SK-N-SH (cell line): Measurements from ENCODE around the gene ITGA5. TPM values are rescaled to one million over a fixed set of nuclear protein-coding genes. Genes with fewer than 3 reads are reported as not detected.

Experiments
- CTCF ChIA-PET: fragments of 300-600, 350-600 bp; formaldehyde crosslinking; extraction: SDS; loops from one replicate; lab custom pipeline; 2021; lab: Yijun Ruan, JAX
- POLR2A ChIA-PET: fragments of 350-600 bp; sonication (Branson Sonifier 250); formaldehyde crosslinking; extraction: SDS; loops from one replicate; lab custom pipeline; 2020; ENCODE audit warnings: antibody characterized with exemption, inconsistent platforms; lab: Yijun Ruan, JAX
- DNase-seq: peaks from one replicate; pipeline ENCODE4 v3.0.0; 2012
- H2AFZ ChIP-seq: fragments of 200-600 bp; sonication (generic); 2 replicates; pipeline ENCODE4 v1.8.1; 2016; ENCODE audit warnings: antibody characterized with exemption, mild to moderate bottlenecking, low read depth
- H3F3A ChIP-seq: fragments of 200-600 bp; sonication (generic); replicated peaks from 2 replicates; pipeline ENCODE3; 2016; ENCODE audit warnings: antibody characterized with exemption, mild to moderate bottlenecking; ENCODE audit not compliant: insufficient read depth
- H3K27ac ChIP-seq, 2 experiments: fragments of 200-500 bp in 1 of 2; fragments of 200-600 bp in 1 of 2; sonication (Bioruptor generic) in 1 of 2; sonication (generic), shearing (Covaris generic) in 1 of 2; 2 replicates each; pipeline versions ENCODE4 v1.5.1 to v1.6.1; 2014 to 2016; ENCODE audit warnings: low read depth in 2 of 2, inconsistent platforms in 1 of 2, low read length in 1 of 2, mild to moderate bottlenecking in 1 of 2, mixed read lengths in 1 of 2
- H3K27me3 ChIP-seq: fragments of 200-600 bp; sonication (generic), shearing (Covaris generic); 2 replicates; pipeline ENCODE4 v1.6.1; 2016; ENCODE audit warnings: mixed run types; ENCODE audit not compliant: insufficient read depth
- H3K36me3 ChIP-seq, 2 experiments: fragments of 200-500 bp in 1 of 2; fragments of 200-600 bp in 1 of 2; sonication (Bioruptor generic) in 1 of 2; sonication (generic) in 1 of 2; replicated peaks in 1 of 2; 2 replicates each; pipeline versions ENCODE3 to v1.5.1; 2014 to 2016; ENCODE audit warnings: low read length in 1 of 2, mild to moderate bottlenecking in 1 of 2; ENCODE audit not compliant: insufficient read depth in 2 of 2, control insufficient read depth in 1 of 2
- H3K4me1 ChIP-seq, 2 experiments: fragments of 200-500 bp in 1 of 2; fragments of 200-600 bp in 1 of 2; sonication (Bioruptor generic) in 1 of 2; sonication (generic), shearing (Covaris generic) in 1 of 2; 2 replicates each; pipeline versions ENCODE4 v1.5.1 to v1.6.1; 2014 to 2016; ENCODE audit warnings: low read depth in 1 of 2, low read length in 1 of 2, mixed run types in 1 of 2; ENCODE audit not compliant: insufficient read depth in 2 of 2, control insufficient read depth in 1 of 2
- H3K4me2 ChIP-seq: fragments of 200-600 bp; sonication (generic), shearing (Covaris generic); 2 replicates; pipeline ENCODE4 v1.6.1; 2017; ENCODE audit warnings: mixed run types
- H3K4me3 ChIP-seq, 2 experiments: fragments of 200-500 bp in 1 of 2; fragments of 200-600 bp in 1 of 2; sonication (Bioruptor generic) in 1 of 2; sonication (generic), shearing (Covaris generic) in 1 of 2; 2 replicates each; pipeline versions ENCODE4 v1.5.1 to v1.8.1; 2014 to 2016; ENCODE audit warnings: low read depth in 2 of 2, inconsistent platforms in 1 of 2, low read length in 1 of 2, mild to moderate bottlenecking in 1 of 2, mixed read lengths in 1 of 2, moderate library complexity in 1 of 2
- H3K79me2 ChIP-seq: fragments of 200-600 bp; sonication (generic); 2 replicates; pipeline ENCODE4 v1.8.1; 2017; ENCODE audit warnings: mild to moderate bottlenecking; ENCODE audit not compliant: insufficient read depth
- H3K9ac ChIP-seq: fragments of 200-600 bp; sonication (generic); 2 replicates; pipeline ENCODE4 v1.6.1; 2017; ENCODE audit warnings: mixed run types
- H3K9me2 ChIP-seq: fragments of 200-600 bp; sonication (generic); 2 replicates; pipeline ENCODE4 v1.6.1; 2017; ENCODE audit warnings: mixed run types
- H3K9me3 ChIP-seq: fragments of 200-600 bp; sonication (generic); 2 replicates; pipeline ENCODE4 v1.6.1; 2017; ENCODE audit warnings: mixed run types, mild to moderate bottlenecking, moderate library complexity
- H4K20me1 ChIP-seq: fragments of 200-600 bp; sonication (generic); 2 replicates; pipeline ENCODE4 v1.6.1; 2017; ENCODE audit warnings: mild to moderate bottlenecking, mixed run types; ENCODE audit not compliant: insufficient read depth
- CHD2 ChIP-seq: fragments of 150-350 bp; IDR thresholded peaks from 2 replicates; pipeline ENCODE4 v1.6.1; 2018; ENCODE audit warnings: low read length; ENCODE audit not compliant: partially characterized antibody
- EP300 ChIP-seq, 2 experiments: IDR thresholded peaks; 2 replicates each; pipeline versions ENCODE4 v1.4.0 to v1.6.1; 2012; ENCODE audit warnings: borderline replicate concordance in 1 of 2, low read depth in 1 of 2, low read length in 1 of 2
- FOSL2 ChIP-seq: IDR thresholded peaks from 2 replicates; pipeline ENCODE4 v1.4.0; 2012; ENCODE audit warnings: low read depth, mild to moderate bottlenecking, moderate library complexity, borderline replicate concordance
- FOXJ3 ChIP-seq: sonication (generic); formaldehyde crosslinking; IDR thresholded peaks from 2 replicates; pipeline ENCODE4 v1.5.1; 2020; ENCODE audit warnings: mild to moderate bottlenecking, missing genetic modification reagents
- FOXM1 ChIP-seq: IDR thresholded peaks from 2 replicates; pipeline ENCODE4 v1.4.0; 2012; ENCODE audit warnings: low read depth, mild to moderate bottlenecking
- GATA2 ChIP-seq: sonication (generic); formaldehyde crosslinking; IDR thresholded peaks from 2 replicates; pipeline ENCODE4 v1.5.0; 2020; ENCODE audit warnings: mild to moderate bottlenecking, missing genetic modification reagents
- IRF3 ChIP-seq: fragments of 150-350 bp; IDR thresholded peaks from 2 replicates; pipeline ENCODE4 v1.6.1; 2016; ENCODE audit warnings: mild to moderate bottlenecking, low read depth, low read length
- JUND ChIP-seq: IDR thresholded peaks from 2 replicates; pipeline ENCODE4 v1.4.0; 2012
- MEF2A ChIP-seq: IDR thresholded peaks from 2 replicates; pipeline ENCODE4 v1.4.0; 2012; ENCODE audit warnings: low read depth, borderline replicate concordance
- MXI1 ChIP-seq: IDR thresholded peaks from 2 replicates; pipeline ENCODE4 v1.6.1; 2012; ENCODE audit warnings: mild to moderate bottlenecking, low read depth, low read length, improper control_type of control experiment
- PBX3 ChIP-seq: IDR thresholded peaks from 2 replicates; pipeline ENCODE4; 2012
- RCOR1 ChIP-seq: fragments of 150-350 bp; IDR thresholded peaks from 2 replicates; pipeline ENCODE4 v1.6.1; 2017; ENCODE audit warnings: antibody characterized with exemption, low read length
- RFX5 ChIP-seq: IDR thresholded peaks from 2 replicates; pipeline ENCODE4 v1.6.1; 2012; ENCODE audit warnings: mild to moderate bottlenecking, improper control_type of control experiment, low read length
- USF1 ChIP-seq: IDR thresholded peaks from 2 replicates; pipeline ENCODE4 v1.4.0; 2012; ENCODE audit warnings: low read depth, borderline replicate concordance
- YY1 ChIP-seq: IDR thresholded peaks from 2 replicates; pipeline ENCODE4 v1.4.0; 2012; ENCODE audit warnings: low read depth, mild to moderate bottlenecking
- ZBTB33 ChIP-seq: IDR thresholded peaks from 2 replicates; pipeline ENCODE4 v1.4.0; 2012; ENCODE audit warnings: low read depth, borderline replicate concordance
- WGBS: methylation state at CpG from one replicate; pipeline ENCODE4 v1.1.6; 2017; ENCODE audit warnings: low lambda C conversion rate; 5-methylcytosine and 5-hydroxymethylcytosine counted together
- polyA plus RNA-seq, 3 experiments: library from polyadenylated mRNA; depleted of rRNA; stranded (reverse); fragments of >200 nt; gene quantifications; 2 replicates each; pipeline ENCODE4 v1.2.3, GENCODE V29; 2012
- TF ChIP-seq, protein P1 (sequence below): fragments of 200-600 bp; sonication (generic); IDR thresholded peaks from 2 replicates; pipeline ENCODE4 v1.6.1; 2017; ENCODE audit warnings: antibody characterized with exemption, mild to moderate bottlenecking, moderate library complexity
- TF ChIP-seq, protein P2 (sequence below): fragments of 150-350 bp; IDR thresholded peaks from 2 replicates; pipeline ENCODE4 v1.6.1; 2017; ENCODE audit warnings: antibody characterized with exemption, low read length, low read depth, borderline replicate concordance

ITGA5 gene
- polyA plus RNA-seq, 1 of the 3 experiments (the other 2 are of a cell fraction) = 52.5 TPM

DNA sequence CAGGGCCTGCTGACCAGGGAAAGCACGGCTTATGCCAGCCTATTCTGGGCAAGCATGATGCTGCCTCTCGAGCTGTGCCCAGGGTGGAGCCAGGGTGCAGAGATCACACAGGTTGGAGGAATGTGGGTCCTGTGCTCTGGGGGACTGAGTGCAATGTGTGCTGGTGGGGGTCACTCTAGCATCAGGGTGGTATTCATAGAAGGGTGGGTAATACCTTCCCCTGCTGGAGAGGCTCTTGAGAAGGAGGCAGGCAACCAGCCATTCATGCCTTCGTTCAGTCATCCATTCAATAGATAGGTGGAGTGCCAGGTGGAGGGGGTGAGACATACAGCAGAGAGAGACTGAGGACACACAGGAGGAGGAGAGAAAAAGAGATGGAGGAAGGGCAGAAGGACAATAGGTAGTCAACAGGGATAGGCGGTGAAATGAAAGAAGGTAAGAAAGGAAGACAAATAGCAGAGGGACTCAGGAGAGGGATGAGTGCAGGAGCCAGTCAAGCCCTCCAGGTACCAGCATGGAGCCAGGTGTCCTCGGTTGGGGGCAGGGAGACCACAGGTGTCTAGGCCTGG, 29.4 kb downstream of the ITGA5 start:
- Histone ChIP-seq H3K9me2 (no peaks in the 10 kb centered on the region), H3K4me2 (no peak overlapping the region), H3F3A (peaks cover 6% of the 10 kb centered on the region), H3K9ac (no peak overlapping the region), H3K36me3 (peaks cover 0 to 4% of the 10 kb centered on the region in 2 experiments), H3K4me1 (peaks cover 0 to 41% of the 10 kb centered on the region in 2 experiments; a peak in 1 of 4 replicates), H2AFZ (no peak overlapping the region), H3K79me2 (no peaks in the 10 kb centered on the region), H3K9me3 (no peaks in the 10 kb centered on the region), H3K27ac (no peak overlapping the region), H4K20me1 (no peaks in the 10 kb centered on the region), H3K4me3 (no peak overlapping the region), H3K27me3 (no peaks in the 10 kb centered on the region)
- no peak for DNase-seq
- ChIA-PET CTCF (interaction anchor here (0.6 to 3.9 kb wide), 4 partner anchors 9 to 57 kb away, joined by 3 to 23 read pairs (median 4); no protein-coding TSS in a partner anchor), POLR2A (no interaction called here)
- WGBS = 97% methylated on average over 5 of the region's 5 CpGs
- TF ChIP-seq, protein P1, sequence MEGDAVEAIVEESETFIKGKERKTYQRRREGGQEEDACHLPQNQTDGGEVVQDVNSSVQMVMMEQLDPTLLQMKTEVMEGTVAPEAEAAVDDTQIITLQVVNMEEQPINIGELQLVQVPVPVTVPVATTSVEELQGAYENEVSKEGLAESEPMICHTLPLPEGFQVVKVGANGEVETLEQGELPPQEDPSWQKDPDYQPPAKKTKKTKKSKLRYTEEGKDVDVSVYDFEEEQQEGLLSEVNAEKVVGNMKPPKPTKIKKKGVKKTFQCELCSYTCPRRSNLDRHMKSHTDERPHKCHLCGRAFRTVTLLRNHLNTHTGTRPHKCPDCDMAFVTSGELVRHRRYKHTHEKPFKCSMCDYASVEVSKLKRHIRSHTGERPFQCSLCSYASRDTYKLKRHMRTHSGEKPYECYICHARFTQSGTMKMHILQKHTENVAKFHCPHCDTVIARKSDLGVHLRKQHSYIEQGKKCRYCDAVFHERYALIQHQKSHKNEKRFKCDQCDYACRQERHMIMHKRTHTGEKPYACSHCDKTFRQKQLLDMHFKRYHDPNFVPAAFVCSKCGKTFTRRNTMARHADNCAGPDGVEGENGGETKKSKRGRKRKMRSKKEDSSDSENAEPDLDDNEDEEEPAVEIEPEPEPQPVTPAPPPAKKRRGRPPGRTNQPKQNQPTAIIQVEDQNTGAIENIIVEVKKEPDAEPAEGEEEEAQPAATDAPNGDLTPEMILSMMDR = no peak
- no peak for TF ChIP-seq FOSL2
- TF ChIP-seq MXI1 = no peak
- TF ChIP-seq USF1 = no peak
- TF ChIP-seq MEF2A = no peak
- no peak for TF ChIP-seq RCOR1
- TF ChIP-seq FOXM1 = no peak
- TF ChIP-seq, protein P2, sequence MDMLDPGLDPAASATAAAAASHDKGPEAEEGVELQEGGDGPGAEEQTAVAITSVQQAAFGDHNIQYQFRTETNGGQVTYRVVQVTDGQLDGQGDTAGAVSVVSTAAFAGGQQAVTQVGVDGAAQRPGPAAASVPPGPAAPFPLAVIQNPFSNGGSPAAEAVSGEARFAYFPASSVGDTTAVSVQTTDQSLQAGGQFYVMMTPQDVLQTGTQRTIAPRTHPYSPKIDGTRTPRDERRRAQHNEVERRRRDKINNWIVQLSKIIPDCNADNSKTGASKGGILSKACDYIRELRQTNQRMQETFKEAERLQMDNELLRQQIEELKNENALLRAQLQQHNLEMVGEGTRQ = no peak
- no peak for TF ChIP-seq YY1
- no peak for TF ChIP-seq FOXJ3 (CRISPR knock-in tag)
- no peak for TF ChIP-seq PBX3
- no peak for TF ChIP-seq RFX5
- TF ChIP-seq EP300 (IDR thresholded peaks at IDR 0.05; ENCODE audit: borderline replicate concordance in 1 of 2, low read depth in 1 of 2, low read length in 1 of 2) = no peak
- no peak for TF ChIP-seq IRF3
- TF ChIP-seq ZBTB33 = no peak
- no peak for TF ChIP-seq CHD2
- TF ChIP-seq GATA2 (CRISPR knock-in tag) = no peak
- TF ChIP-seq JUND = no peak
